Smooth muscle cell of trachea (primary cell): ENCODE measurements around the gene STXBP3. TPM values are rescaled to one million over a fixed set of nuclear protein-coding genes. Genes with fewer than 3 reads are reported as not detected.

Experiments used
- total RNA-seq: library from RNA; depleted of rRNA; stranded (reverse); fragments of >200 nt; gene quantifications from 2 replicates; pipeline ENCODE4 v1.2.1, GENCODE V29; 2014

STXBP3 gene, protein sequence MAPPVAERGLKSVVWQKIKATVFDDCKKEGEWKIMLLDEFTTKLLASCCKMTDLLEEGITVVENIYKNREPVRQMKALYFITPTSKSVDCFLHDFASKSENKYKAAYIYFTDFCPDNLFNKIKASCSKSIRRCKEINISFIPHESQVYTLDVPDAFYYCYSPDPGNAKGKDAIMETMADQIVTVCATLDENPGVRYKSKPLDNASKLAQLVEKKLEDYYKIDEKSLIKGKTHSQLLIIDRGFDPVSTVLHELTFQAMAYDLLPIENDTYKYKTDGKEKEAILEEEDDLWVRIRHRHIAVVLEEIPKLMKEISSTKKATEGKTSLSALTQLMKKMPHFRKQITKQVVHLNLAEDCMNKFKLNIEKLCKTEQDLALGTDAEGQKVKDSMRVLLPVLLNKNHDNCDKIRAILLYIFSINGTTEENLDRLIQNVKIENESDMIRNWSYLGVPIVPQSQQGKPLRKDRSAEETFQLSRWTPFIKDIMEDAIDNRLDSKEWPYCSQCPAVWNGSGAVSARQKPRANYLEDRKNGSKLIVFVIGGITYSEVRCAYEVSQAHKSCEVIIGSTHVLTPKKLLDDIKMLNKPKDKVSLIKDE
- 60.2 and 75.3 TPM in 2 replicates for total RNA-seq

DNA sequence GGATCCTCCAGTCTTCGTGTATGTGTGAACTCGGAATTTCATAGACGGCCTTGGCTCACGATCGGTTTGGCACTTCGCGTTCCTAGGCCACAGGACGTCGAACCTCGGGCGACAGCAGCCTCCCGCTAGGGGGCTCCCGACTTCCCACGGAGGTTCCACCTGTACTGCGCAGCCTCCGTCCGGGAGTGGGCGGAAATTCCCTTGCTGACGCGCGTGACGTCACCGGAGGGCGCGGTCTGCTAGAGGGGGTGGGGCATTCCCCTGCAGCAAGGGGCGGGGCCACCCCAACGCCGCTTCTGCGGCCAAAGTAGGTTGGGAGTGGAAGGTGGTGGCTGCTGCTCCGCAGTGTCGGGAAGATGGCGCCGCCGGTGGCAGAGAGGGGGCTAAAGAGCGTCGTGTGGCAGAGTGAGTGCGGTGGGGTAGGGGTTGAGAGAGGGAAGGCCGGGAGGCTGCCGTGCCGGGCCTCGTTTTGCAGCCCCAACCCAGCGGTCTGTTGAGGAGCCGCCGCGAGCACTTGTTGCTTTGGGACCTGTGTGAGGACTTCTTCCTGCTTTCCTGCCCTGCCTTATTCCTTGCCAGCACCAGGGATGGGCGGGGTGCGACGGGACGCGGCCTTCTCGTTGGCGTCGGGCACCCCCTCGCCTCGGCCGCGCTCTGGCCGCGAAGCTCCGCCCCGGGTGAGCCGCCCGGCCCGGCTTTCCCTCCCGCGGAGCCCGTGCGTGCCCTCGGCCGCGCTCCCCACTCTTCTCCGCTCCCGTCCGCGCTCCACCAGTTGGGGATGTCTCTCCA is at the start of gene STXBP3:
TSS of gene STXBP3 (plus strand) at position 293 of the 789 bp plus-strand sequence. CDS start at position 357, 64 bp downstream.

DNA sequence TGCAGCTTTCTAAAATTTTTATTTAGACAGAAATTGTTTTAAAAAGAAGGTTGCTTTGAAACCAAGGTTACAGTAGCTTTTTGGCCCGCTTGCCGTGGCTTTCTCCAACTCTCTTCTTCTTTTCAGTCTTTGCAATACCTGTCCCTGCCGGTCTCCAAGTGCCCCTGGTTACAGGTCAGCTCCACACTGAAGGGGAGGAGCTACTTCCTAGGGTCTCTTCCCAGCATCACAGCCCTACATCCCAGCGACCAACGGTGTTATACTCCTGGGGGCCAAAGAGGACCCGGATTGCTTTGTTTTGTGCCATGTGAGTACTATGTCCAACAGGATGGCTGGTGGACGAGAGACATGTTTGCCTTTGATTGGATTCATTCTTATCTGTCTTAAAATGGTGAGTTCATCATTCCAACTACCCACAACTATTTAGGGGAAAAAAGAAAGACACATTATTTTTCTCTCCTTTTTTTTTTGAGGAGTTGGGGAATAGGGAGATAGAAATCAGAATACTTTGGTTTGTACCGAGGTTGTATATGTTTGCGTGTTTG is 33.8 kb upstream of the STXBP3 start, which contains the start of gene FNDC7:
TSS of gene FNDC7 (plus strand) at position 303 of the 545 bp plus-strand sequence. CDS start at position 329, 26 bp downstream.

DNA sequence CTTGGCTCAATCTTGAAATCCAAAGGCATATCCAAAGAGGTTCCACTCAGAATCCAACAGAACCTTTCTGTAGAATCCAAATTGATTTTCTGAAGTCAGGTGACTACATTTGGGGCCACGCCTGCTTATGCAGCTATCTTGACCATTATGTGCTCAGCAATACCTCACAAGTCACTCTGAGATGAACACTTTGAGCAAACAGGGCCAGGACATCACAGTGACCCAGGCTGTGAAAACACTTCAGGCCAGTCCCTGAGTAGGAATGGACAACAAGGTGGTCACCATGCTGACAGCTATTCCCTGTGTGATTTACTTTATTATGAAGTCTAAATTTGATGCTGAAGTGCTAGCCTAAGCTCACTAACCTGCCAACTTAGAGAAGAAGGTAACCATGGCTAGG is 110.5 kb downstream of the STXBP3 start, which contains the start of gene AKNAD1:
TSS of gene AKNAD1 (minus strand) at position 101 of the 400 bp plus-strand sequence. CDS start 4,430 bp downstream, outside the sequence.

Other genes starting within 250 kb of the STXBP3 start
- 24.3 and 33.9 TPM in 2 replicates for gene EEIG2, start 186.6 kb upstream of the STXBP3 start, total RNA-seq
- gene HENMT1, start 85.6 kb upstream of the STXBP3 start, total RNA-seq: 2.3 and 4.5 TPM in 2 replicates
- gene PRPF38B, start 54.4 kb upstream of the STXBP3 start, total RNA-seq: 10.3 and 15.4 TPM in 2 replicates
- gene FNDC7, start 33.8 kb upstream of the STXBP3 start, total RNA-seq: under 0.01 TPM in 1 of 2 replicates, not detected in the other
- not detected in 2 replicates for gene AKNAD1, start 110.4 kb downstream of the STXBP3 start, total RNA-seq
- gene GPSM2, start 130.3 kb downstream of the STXBP3 start, total RNA-seq: 20.2 and 62.1 TPM in 2 replicates
- gene CLCC1, start 216.8 kb downstream of the STXBP3 start, total RNA-seq: 37.7 and 44.5 TPM in 2 replicates